Mononuclear cell (primary cell): ENCODE measurements around the gene TSEN34. TPM values are rescaled to one million over a fixed set of nuclear protein-coding genes. Genes with fewer than 3 reads are reported as not detected.

Experiments used
- H3K27me3 ChIP-seq: 2 replicates; pipeline ENCODE4 v1.6.0; 2011; ENCODE audit warnings: low read length, control low read depth; ENCODE audit not compliant: insufficient read depth
- H3K4me1 ChIP-seq: 2 replicates; pipeline ENCODE4 v1.5.1; 2011; ENCODE audit warnings: mild to moderate bottlenecking, low read length, control low read depth; ENCODE audit not compliant: insufficient read depth
- H3K4me3 ChIP-seq: 2 replicates; pipeline ENCODE4 v1.5.1; 2011; ENCODE audit warnings: mild to moderate bottlenecking, low read length, moderate library complexity
- H3K9me3 ChIP-seq: 2 replicates; pipeline ENCODE4 v1.5.1; 2011; ENCODE audit warnings: low read depth, mild to moderate bottlenecking, control low read depth, low read length
- total RNA-seq: library from RNA; depleted of rRNA; stranded (reverse); fragments of >200 nt; gene quantifications from one replicate; pipeline ENCODE4 v1.2.3, GENCODE V29; 2012

The TSEN34 gene
- total RNA-seq, result 15.5 TPM

- Histone ChIP-seq H3K4me1 (peaks cover 37% of the 10 kb centered on the region), H3K27me3 (no peaks in the 10 kb centered on the region), H3K9me3 (no peaks in the 10 kb centered on the region), H3K4me3 (peak within 1 kb of the TSS; percentile 78)
These were observed at the start of gene TSEN34 for GRCh38 chr19:54191011-54191810. TSS of gene TSEN34 (plus strand) at chr19:54191308. CDS start at chr19:54191365, 57 bp downstream.

DNA sequence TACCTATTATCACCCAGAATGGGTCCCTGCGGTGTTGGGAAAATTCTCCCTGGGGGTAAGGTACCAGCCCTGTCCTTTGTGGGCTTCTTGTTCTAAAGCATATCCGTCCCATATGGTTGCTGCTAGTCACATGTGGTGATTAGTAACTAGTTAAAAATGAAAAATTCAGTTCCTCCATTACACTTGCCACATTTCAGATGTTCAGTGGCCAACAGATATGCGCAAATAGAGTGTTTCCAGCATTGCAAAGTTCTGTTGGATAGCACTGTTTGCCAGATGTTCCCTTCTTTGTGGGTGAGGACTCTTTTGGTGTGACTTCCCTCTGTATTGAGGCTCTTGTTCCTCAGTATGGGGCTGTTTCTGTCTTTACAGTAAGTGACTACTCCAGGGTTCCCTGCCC, 49.8 kb upstream of the TSEN34 start:
- H3K4me3 ChIP-seq, result no peak overlapping the region
- no peaks in the 10 kb centered on the region for H3K27me3 ChIP-seq
- H3K9me3 ChIP-seq, result no peaks in the 10 kb centered on the region
- H3K4me1 ChIP-seq, result peaks cover 20% of the 10 kb centered on the region

DNA sequence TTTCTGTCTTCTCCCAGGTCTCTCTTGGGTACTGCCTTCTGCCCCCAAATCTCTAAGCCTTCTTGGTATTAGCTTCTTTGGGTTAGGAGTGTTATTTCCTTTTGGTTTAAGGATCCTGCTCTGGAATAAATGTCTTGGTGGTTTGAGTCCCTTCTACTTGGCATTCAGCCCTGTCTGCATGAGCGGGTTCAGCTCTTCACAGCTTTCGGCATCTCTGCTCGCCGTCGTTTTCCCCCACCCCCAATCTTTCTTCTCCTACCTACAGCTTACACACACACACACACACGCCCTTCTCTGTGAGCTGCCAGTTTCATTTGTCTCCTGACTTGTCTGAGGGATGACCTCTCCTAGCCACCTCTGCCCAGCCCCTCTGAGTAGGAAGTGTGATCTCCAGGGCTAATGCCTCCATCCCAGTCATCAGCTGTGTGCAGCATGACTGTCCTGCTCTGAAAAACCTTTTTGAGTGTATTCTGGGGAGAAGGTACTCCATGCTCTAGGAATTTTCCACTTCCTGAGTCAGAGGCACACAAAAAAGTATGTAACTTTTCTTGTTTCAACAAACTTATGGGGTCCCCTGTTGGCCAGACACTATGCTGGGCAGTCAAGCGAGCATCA, 48.8 kb upstream of the TSEN34 start:
- no peaks in the 10 kb centered on the region for H3K9me3 ChIP-seq
- no peak overlapping the region for H3K4me3 ChIP-seq
- peaks cover 15% of the 10 kb centered on the region for H3K4me1 ChIP-seq
- H3K27me3 ChIP-seq, result no peaks in the 10 kb centered on the region

GRCh38 chr19:54145541-54146158, 45.5 kb upstream of the TSEN34 start:
- H3K4me3 ChIP-seq, result no peak overlapping the region
- H3K27me3 ChIP-seq, result no peaks in the 10 kb centered on the region
- no peaks in the 10 kb centered on the region for H3K4me1 ChIP-seq
- no peaks in the 10 kb centered on the region for H3K9me3 ChIP-seq

GRCh38 chr19:54147676-54148075, 43.4 kb upstream of the TSEN34 start:
- no peaks in the 10 kb centered on the region for H3K4me1 ChIP-seq
- no peak overlapping the region for H3K4me3 ChIP-seq
- H3K27me3 ChIP-seq, result no peaks in the 10 kb centered on the region
- no peaks in the 10 kb centered on the region for H3K9me3 ChIP-seq

DNA sequence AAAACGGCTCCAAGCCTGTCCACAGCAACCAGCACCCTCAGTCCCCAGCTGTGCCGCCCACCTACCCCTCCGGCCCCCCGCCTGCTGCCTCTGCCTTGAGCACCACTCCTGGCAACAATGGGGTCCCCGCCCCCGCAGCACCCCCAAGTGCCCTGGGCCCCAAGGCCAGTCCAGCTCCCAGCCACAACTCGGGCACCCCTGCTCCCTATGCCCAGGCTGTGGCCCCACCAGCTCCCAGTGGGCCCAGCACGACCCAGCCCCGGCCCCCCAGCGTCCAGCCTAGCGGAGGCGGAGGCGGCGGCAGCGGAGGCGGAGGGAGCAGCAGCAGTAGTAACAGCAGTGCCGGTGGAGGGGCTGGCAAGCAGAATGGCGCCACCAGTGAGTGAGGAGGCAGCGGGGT, 43.0 kb upstream of the TSEN34 start:
- H3K9me3 ChIP-seq, result no peaks in the 10 kb centered on the region
- no peaks in the 10 kb centered on the region for H3K27me3 ChIP-seq
- H3K4me3 ChIP-seq, result no peak overlapping the region
- no peaks in the 10 kb centered on the region for H3K4me1 ChIP-seq

DNA sequence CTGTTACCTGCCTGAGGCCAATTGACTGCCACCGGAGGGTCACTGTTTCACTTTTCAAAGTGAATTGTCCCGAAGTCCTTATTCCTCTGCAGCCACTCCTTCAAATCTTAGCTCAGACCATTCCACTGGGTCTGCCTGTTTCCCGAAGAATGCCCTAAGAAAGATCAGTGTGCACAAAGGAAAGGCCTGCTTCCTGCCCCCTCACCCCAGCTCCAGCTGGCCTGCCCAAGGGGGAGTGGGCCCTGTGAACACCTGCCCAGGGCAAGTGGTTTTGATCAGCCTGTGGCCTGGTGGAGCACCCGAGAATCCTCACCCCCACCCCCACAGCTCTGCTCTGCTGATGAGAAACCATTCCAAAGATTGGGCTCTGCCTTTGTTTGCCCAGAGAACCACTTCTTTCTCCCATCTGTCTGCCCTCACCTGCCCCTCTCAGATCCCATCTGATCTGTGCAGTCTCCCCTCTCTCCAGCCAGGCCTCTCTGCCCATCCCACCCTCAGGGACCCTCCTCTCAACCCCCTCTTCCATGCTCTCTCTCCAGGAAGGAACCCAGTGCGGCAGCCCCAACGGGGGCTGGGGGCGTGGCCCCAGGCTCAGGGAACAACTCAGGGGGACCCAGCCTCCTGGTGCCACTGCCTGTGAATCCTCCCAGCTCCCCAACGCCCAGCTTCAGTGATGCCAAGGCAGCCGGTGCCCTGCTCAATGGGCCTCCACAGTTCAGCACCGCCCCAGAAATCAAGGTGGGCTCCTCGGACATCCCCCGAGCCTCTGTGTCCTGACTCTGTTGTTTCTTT, 41.9 kb upstream of the TSEN34 start:
- no peaks in the 10 kb centered on the region for H3K9me3 ChIP-seq
- no peaks in the 10 kb centered on the region for H3K27me3 ChIP-seq
- no peak overlapping the region for H3K4me3 ChIP-seq
- H3K4me1 ChIP-seq, result no peaks in the 10 kb centered on the region

- Histone ChIP-seq H3K4me1 (no peaks in the 10 kb centered on the region), H3K9me3 (no peaks in the 10 kb centered on the region), H3K4me3 (no peak overlapping the region), H3K27me3 (no peaks in the 10 kb centered on the region)
These were observed 39.6 kb upstream of the TSEN34 start for GRCh38 chr19:54151362-54152035.

- Histone ChIP-seq H3K9me3 (no peaks in the 10 kb centered on the region), H3K4me3 (no peak overlapping the region), H3K27me3 (no peaks in the 10 kb centered on the region), H3K4me1 (no peaks in the 10 kb centered on the region)
These were observed 38.8 kb upstream of the TSEN34 start for GRCh38 chr19:54152267-54152666.

GRCh38 chr19:54152878-54153524, 38.1 kb upstream of the TSEN34 start:
- Histone ChIP-seq H3K4me1 (peaks cover 1% of the 10 kb centered on the region), H3K9me3 (no peaks in the 10 kb centered on the region), H3K27me3 (no peaks in the 10 kb centered on the region), H3K4me3 (no peak overlapping the region)

GRCh38 chr19:54153731-54154326, 37.3 kb upstream of the TSEN34 start:
- H3K4me1 ChIP-seq, result peaks cover 10% of the 10 kb centered on the region
- H3K9me3 ChIP-seq, result no peaks in the 10 kb centered on the region
- no peak overlapping the region for H3K4me3 ChIP-seq
- H3K27me3 ChIP-seq, result no peaks in the 10 kb centered on the region

GRCh38 chr19:54154603-54155345, 36.3 kb upstream of the TSEN34 start:
- Histone ChIP-seq H3K27me3 (no peaks in the 10 kb centered on the region), H3K9me3 (no peaks in the 10 kb centered on the region), H3K4me3 (no peak overlapping the region), H3K4me1 (peaks cover 13% of the 10 kb centered on the region)

- Histone ChIP-seq H3K4me3 (no peak overlapping the region), H3K9me3 (no peaks in the 10 kb centered on the region), H3K27me3 (no peaks in the 10 kb centered on the region), H3K4me1 (peaks cover 21% of the 10 kb centered on the region)
These were observed 35.4 kb upstream of the TSEN34 start for GRCh38 chr19:54155694-54156093.
